Transverse colon (tissue), 4 donors: ENCODE measurements around the gene ASNSD1.

Source experiments
- POLR2A ChIP-seq: fragments of 450-650 bp; IDR thresholded peaks from one replicate; pipeline ENCODE4 v1.6.1; 2016; ENCODE audit warnings: antibody characterized with exemption, mild to moderate bottlenecking, moderate library complexity
- POLR2AphosphoS5 ChIP-seq, 3 donors: sonication (generic); formaldehyde crosslinking; IDR thresholded peaks; one replicate each; pipeline ENCODE4 v1.6.1; 2016; ENCODE audit warnings: antibody characterized with exemption in 3 of 3
- TF ChIP-seq, protein P1 (sequence below), 5 experiments: fragments of 200-600 bp in 3 of 5; fragments of 450-650 bp in 2 of 5; sonication (generic) in 3 of 5; IDR thresholded peaks; 1 replicate in 2 of 5; 2 replicates in 3 of 5; pipeline ENCODE4 v1.5.1; 2016 to 2017; ENCODE audit warnings: antibody characterized with exemption in 5 of 5, inconsistent platforms in 3 of 5, mild to moderate bottlenecking in 2 of 5, moderate library complexity in 1 of 5

DNA sequence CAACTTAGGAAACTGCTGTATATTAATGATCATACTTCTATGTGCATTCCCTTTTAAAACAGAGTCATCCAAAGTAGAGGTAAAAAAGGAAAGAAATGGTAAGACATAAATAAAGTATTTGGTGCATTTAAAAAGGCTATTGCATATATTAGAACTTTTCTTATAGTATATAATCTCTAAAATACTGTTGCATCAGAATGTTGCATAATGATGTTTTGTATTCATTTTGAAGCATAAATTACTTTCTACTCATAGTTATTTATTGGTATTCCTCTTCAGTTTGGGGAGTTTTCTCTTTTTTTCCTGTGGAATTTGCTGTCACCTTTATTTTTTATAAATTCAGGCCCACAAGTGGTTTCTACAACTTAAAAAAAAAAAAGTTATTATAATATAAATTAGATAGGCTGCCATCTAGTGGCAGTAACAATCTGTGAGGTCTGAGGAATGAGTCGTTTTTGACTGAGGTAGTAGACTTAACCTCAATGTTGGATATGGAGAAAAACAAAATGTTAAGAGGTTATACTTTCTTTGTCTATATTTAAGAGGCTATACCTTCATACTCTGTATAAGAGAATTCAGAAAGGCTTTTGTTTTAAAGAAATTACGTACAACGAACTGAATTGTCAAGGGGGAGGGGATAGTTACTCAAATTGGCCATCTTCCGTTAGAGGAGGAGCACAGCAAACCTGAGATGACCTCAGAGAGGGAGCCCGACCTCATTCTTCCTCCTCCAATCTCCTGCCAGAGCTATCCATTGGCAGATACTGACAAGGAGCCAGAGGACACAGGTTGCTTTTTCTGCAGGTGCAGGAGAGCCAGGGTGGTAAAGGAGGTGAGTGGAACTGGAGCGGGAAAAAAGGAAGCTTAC, 37.0 kb downstream of the ASNSD1 start:
- TF ChIP-seq, protein P1, sequence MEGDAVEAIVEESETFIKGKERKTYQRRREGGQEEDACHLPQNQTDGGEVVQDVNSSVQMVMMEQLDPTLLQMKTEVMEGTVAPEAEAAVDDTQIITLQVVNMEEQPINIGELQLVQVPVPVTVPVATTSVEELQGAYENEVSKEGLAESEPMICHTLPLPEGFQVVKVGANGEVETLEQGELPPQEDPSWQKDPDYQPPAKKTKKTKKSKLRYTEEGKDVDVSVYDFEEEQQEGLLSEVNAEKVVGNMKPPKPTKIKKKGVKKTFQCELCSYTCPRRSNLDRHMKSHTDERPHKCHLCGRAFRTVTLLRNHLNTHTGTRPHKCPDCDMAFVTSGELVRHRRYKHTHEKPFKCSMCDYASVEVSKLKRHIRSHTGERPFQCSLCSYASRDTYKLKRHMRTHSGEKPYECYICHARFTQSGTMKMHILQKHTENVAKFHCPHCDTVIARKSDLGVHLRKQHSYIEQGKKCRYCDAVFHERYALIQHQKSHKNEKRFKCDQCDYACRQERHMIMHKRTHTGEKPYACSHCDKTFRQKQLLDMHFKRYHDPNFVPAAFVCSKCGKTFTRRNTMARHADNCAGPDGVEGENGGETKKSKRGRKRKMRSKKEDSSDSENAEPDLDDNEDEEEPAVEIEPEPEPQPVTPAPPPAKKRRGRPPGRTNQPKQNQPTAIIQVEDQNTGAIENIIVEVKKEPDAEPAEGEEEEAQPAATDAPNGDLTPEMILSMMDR (IDR thresholded peaks at IDR 0.05): peak; percentile 52 to 69 (median 65)
- TF ChIP-seq POLR2A: no peak
- no peak for TF ChIP-seq POLR2AphosphoS5 (IDR thresholded peaks at IDR 0.05)
